Measurements from ENCODE around the gene CCBE1.
"Not testable (repeated sequence)": the region's sequence is repeated elsewhere in the genome, so short reads cannot be mapped to it uniquely, and the experiment has no call there.

The CCBE1 gene

DNA sequence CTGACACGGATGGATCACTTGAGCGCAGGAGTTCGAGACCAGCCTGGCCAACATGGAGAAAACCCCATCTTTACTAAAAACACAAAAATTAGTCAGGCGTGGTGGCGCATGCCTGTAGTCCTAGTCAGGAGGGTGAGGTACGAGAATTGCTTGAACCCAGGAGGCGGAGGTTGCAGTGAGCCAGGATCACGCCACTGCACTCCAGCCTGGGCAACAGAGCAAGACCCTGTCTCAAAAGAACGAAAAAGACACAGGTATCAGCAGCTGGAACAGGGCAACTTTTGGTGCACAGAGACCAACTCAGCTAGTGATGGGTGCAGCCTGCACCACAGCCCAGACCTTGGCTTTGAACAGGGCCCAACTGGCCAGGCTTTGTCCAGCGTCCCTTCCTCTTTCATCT is 48.8 kb downstream of the CCBE1 start:
- not testable (repeated sequence) for H3K4me2 ChIP-seq (ENCODE audit: low read length, poor library complexity, severe bottlenecking); H3K9ac ChIP-seq (ENCODE audit: low read length); H3K9me3 ChIP-seq (ENCODE audit: control insufficient read depth, low read length)

DNA sequence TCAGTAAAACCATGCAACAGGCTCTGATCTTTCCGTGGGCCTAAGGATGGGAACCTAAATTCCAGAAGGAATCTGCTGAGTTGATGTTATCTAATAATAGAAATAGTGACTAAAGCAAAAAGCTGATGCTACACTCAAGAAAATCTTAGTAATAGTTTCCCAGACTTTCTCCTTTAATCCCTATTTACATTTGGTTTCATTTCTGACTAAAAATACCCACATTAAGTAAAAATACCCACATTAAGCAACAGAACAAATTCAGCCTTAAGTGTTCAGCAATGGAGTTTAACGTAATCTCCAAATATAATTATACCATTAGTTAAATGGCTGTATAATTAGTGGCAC is 50.3 kb downstream of the CCBE1 start:
- no peak overlapping the region for H4K91ac ChIP-seq (ENCODE audit: low read length)
- no peak overlapping the region for H4K8ac ChIP-seq (ENCODE audit: low read length)
- no peak overlapping the region for H3K18ac ChIP-seq (ENCODE audit: low read depth in 1 of 2, low read length in 2 of 2)
- H3K36me3 ChIP-seq (ENCODE audit: control insufficient read depth in 1 of 2, insufficient read depth in 2 of 2, low read depth in 1 of 2, low read length in 2 of 2) = peaks cover 0 to 11% of the 10 kb centered on the region in 2 experiments
- H3K4me1 ChIP-seq (ENCODE audit: control insufficient read depth, insufficient read depth, low read depth, low read length) = peaks cover 3% of the 10 kb centered on the region
- peaks cover 0 to 3% of the 10 kb centered on the region in 2 experiments for H3K27me3 ChIP-seq (ENCODE audit: control insufficient read depth in 1 of 2, insufficient read depth in 1 of 2, low read length in 2 of 2)
- no peak overlapping the region for H2BK120ac ChIP-seq (ENCODE audit: low read depth, low read length)
- H3K23ac ChIP-seq (ENCODE audit: low read length in 2 of 2) = no peak overlapping the region
- H3K14ac ChIP-seq (ENCODE audit: low read length in 2 of 2) = no peak overlapping the region
- no peak overlapping the region for H2BK12ac ChIP-seq (ENCODE audit: low read length in 2 of 2)
- no peaks in the 10 kb centered on the region for H3K9me3 ChIP-seq (ENCODE audit: control insufficient read depth, low read length)
- no peak overlapping the region for H2BK15ac ChIP-seq (ENCODE audit: low read depth, poor library complexity, severe bottlenecking)
- DNase-seq = peak; percentile 47
- no peak overlapping the region for H2AK5ac ChIP-seq (ENCODE audit: low read length, severe bottlenecking)
- H3K9ac ChIP-seq (ENCODE audit: low read length) = peak overlapping the region; percentile 67
- no peak overlapping the region for H2AFZ ChIP-seq (ENCODE audit: low read depth, low read length)
- H2BK5ac ChIP-seq (ENCODE audit: low read depth, low read length, poor library complexity, severe bottlenecking) = no peak overlapping the region
- peak overlapping the region in 1 of 2 experiments; percentile 44 for H3K4me3 ChIP-seq (ENCODE audit: insufficient read depth in 1 of 2, low read depth in 1 of 2, low read length in 2 of 2)
- no peak overlapping the region for H3K4ac ChIP-seq (ENCODE audit: low read depth in 1 of 2, low read length in 2 of 2)
- H3K4me2 ChIP-seq (ENCODE audit: low read length, poor library complexity, severe bottlenecking) = no peak overlapping the region
- WGBS = 60% methylated on average over 1 of the region's 2 CpGs
- no peaks in the 10 kb centered on the region for H3K79me1 ChIP-seq (replicated peaks; ENCODE audit: low read length, poor library complexity, severe bottlenecking)
- H3K27ac ChIP-seq (ENCODE audit: low read length, poor library complexity, severe bottlenecking) = no peak overlapping the region

More for the DNA sequence above, 48.8 kb downstream of the CCBE1 start:
- not testable (repeated sequence) for H2BK12ac ChIP-seq (ENCODE audit: low read length in 2 of 2); H4K8ac ChIP-seq (ENCODE audit: low read length); H3K14ac ChIP-seq (ENCODE audit: low read length in 2 of 2); H2BK5ac ChIP-seq (ENCODE audit: low read depth, low read length, poor library complexity, severe bottlenecking); H2AFZ ChIP-seq (ENCODE audit: low read depth, low read length); H3K4ac ChIP-seq (ENCODE audit: low read depth in 1 of 2, low read length in 2 of 2); H3K27me3 ChIP-seq (ENCODE audit: control insufficient read depth in 1 of 2, insufficient read depth in 1 of 2, low read length in 2 of 2); H3K23ac ChIP-seq (ENCODE audit: low read length in 2 of 2); DNase-seq; H2BK15ac ChIP-seq (ENCODE audit: low read depth, poor library complexity, severe bottlenecking); H3K18ac ChIP-seq (ENCODE audit: low read depth in 1 of 2, low read length in 2 of 2); H3K79me1 ChIP-seq (replicated peaks; ENCODE audit: low read length, poor library complexity, severe bottlenecking); H2BK120ac ChIP-seq (ENCODE audit: low read depth, low read length); H3K4me3 ChIP-seq (ENCODE audit: insufficient read depth in 1 of 2, low read depth in 1 of 2, low read length in 2 of 2); H3K4me1 ChIP-seq (ENCODE audit: control insufficient read depth, insufficient read depth, low read depth, low read length); H3K27ac ChIP-seq (ENCODE audit: low read length, poor library complexity, severe bottlenecking); H3K36me3 ChIP-seq (ENCODE audit: control insufficient read depth in 1 of 2, insufficient read depth in 2 of 2, low read depth in 1 of 2, low read length in 2 of 2); H2AK5ac ChIP-seq (ENCODE audit: low read length, severe bottlenecking); H4K91ac ChIP-seq (ENCODE audit: low read length)
- WGBS = 90% methylated on average over 6 of the region's 10 CpGs

DNA sequence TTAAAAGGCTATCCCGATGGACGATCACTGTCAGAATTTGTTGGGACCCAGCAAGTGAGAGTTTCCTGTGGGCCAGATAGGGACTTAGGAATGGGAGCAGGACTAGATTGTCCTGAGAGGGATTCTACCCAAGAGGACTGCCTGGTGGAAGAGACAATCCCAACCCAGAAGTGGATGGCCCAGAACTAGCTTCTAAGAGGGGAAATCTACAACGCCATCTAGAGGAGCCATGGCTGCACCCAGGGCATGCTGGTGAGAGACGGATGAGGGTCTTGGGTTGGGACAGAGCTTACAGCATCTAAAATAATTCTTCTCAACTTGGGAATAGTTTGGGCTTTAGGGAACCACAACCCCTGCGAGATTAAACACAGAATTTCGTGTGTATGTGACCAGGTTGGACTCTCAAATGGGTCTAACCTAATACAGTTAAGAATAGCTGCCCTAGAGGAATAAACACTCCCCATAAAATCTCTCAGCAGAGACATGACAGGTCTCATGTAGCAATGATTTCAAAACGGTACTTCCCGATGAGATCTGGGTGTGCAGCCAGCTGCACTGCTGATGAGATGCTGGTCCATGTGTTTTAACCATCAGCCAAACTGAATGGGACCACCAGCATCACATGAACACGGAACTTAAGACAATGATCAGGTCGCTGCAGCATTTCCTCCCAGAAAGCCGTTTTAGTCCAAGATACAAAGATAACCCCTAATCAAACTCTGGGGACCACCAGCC is 50.8 kb downstream of the CCBE1 start:
- Histone ChIP-seq H2AFZ (ENCODE audit: low read depth, low read length) (no peak overlapping the region), H3K18ac (ENCODE audit: low read depth in 1 of 2, low read length in 2 of 2) (no peak overlapping the region), H4K8ac (ENCODE audit: low read length) (no peak overlapping the region), H4K91ac (ENCODE audit: low read length) (no peak overlapping the region), H3K27ac (ENCODE audit: low read length, poor library complexity, severe bottlenecking) (no peak overlapping the region), H3K4me1 (ENCODE audit: control insufficient read depth, insufficient read depth, low read depth, low read length) (peaks cover 3% of the 10 kb centered on the region), H2BK5ac (ENCODE audit: low read depth, low read length, poor library complexity, severe bottlenecking) (no peak overlapping the region), H3K36me3 (ENCODE audit: control insufficient read depth in 1 of 2, insufficient read depth in 2 of 2, low read depth in 1 of 2, low read length in 2 of 2) (peaks cover 0 to 11% of the 10 kb centered on the region in 2 experiments), H2BK15ac (ENCODE audit: low read depth, poor library complexity, severe bottlenecking) (no peak overlapping the region), H3K9ac (ENCODE audit: low read length) (peak overlapping the region; percentile 67), H3K23ac (ENCODE audit: low read length in 2 of 2) (no peak overlapping the region), H2BK12ac (ENCODE audit: low read length in 2 of 2) (no peak overlapping the region), H3K4ac (ENCODE audit: low read depth in 1 of 2, low read length in 2 of 2) (no peak overlapping the region), H3K4me2 (ENCODE audit: low read length, poor library complexity, severe bottlenecking) (no peak overlapping the region), H3K14ac (ENCODE audit: low read length in 2 of 2) (no peak overlapping the region), H2BK120ac (ENCODE audit: low read depth, low read length) (no peak overlapping the region), H3K4me3 (ENCODE audit: insufficient read depth in 1 of 2, low read depth in 1 of 2, low read length in 2 of 2) (peak overlapping the region in 1 of 2 experiments; percentile 44), H3K27me3 (ENCODE audit: control insufficient read depth in 1 of 2, insufficient read depth in 1 of 2, low read length in 2 of 2) (peaks cover 0 to 3% of the 10 kb centered on the region in 2 experiments), H3K9me3 (ENCODE audit: control insufficient read depth, low read length) (no peaks in the 10 kb centered on the region), H3K79me1 (replicated peaks; ENCODE audit: low read length, poor library complexity, severe bottlenecking) (no peaks in the 10 kb centered on the region), H2AK5ac (ENCODE audit: low read length, severe bottlenecking) (no peak overlapping the region)
- DNase-seq = no peak
- WGBS = 85% methylated on average over 11 of the region's 11 CpGs

DNA sequence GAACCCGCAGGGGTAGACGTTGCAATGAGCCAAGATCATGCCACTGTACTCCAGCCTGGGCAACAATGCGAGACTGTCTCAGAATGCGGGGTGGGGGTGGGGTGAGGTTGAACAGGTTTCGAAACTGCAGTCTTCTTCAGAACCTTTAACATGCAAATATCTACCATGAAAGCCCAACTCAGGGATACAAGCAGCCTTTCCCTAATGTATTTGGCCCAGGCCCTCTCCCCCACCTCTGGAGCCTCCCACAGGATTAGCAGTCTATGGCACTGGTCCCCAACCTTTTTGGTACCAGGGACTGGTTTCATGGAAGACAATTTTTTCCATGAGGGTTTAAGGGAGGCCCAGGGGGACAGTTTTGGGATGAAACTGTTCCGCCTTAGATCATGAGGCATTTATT is 53.5 kb downstream of the CCBE1 start:
- H3K23ac ChIP-seq (ENCODE audit: low read length in 2 of 2) = no peak overlapping the region
- no peak overlapping the region for H2AK5ac ChIP-seq (ENCODE audit: low read length, severe bottlenecking)
- no peaks in the 10 kb centered on the region for H3K9me3 ChIP-seq (ENCODE audit: control insufficient read depth, low read length)
- H3K4ac ChIP-seq (ENCODE audit: low read depth in 1 of 2, low read length in 2 of 2) = no peak overlapping the region
- no peak overlapping the region for H3K4me2 ChIP-seq (ENCODE audit: low read length, poor library complexity, severe bottlenecking)
- no peak overlapping the region for H4K8ac ChIP-seq (ENCODE audit: low read length)
- DNase-seq = no peak
- no peak overlapping the region for H3K9ac ChIP-seq (ENCODE audit: low read length)
- WGBS = 90% methylated on average over 4 of the region's 6 CpGs
- no peak overlapping the region for H3K4me3 ChIP-seq (ENCODE audit: insufficient read depth in 1 of 2, low read depth in 1 of 2, low read length in 2 of 2)
- no peak overlapping the region for H2BK120ac ChIP-seq (ENCODE audit: low read depth, low read length)
- H2AFZ ChIP-seq (ENCODE audit: low read depth, low read length) = no peak overlapping the region
- H4K91ac ChIP-seq (ENCODE audit: low read length) = no peak overlapping the region
- no peaks in the 10 kb centered on the region for H3K27me3 ChIP-seq (ENCODE audit: control insufficient read depth in 1 of 2, insufficient read depth in 1 of 2, low read length in 2 of 2)
- no peak overlapping the region for H3K14ac ChIP-seq (ENCODE audit: low read length in 2 of 2)
- H3K79me1 ChIP-seq (replicated peaks; ENCODE audit: low read length, poor library complexity, severe bottlenecking) = no peaks in the 10 kb centered on the region
- no peaks in the 10 kb centered on the region for H3K4me1 ChIP-seq (ENCODE audit: control insufficient read depth, insufficient read depth, low read depth, low read length)
- H2BK12ac ChIP-seq (ENCODE audit: low read length in 2 of 2) = no peak overlapping the region
- H3K27ac ChIP-seq (ENCODE audit: low read length, poor library complexity, severe bottlenecking) = no peak overlapping the region
- no peak overlapping the region for H2BK15ac ChIP-seq (ENCODE audit: low read depth, poor library complexity, severe bottlenecking)
- no peak overlapping the region for H2BK5ac ChIP-seq (ENCODE audit: low read depth, low read length, poor library complexity, severe bottlenecking)
- H3K36me3 ChIP-seq (ENCODE audit: control insufficient read depth in 1 of 2, insufficient read depth in 2 of 2, low read depth in 1 of 2, low read length in 2 of 2) = peaks cover 0 to 4% of the 10 kb centered on the region in 2 experiments
- H3K18ac ChIP-seq (ENCODE audit: low read depth in 1 of 2, low read length in 2 of 2) = no peak overlapping the region

Measured in mesenchymal stem cell (in vitro differentiated cells and primary cell).